HepG2 (cell line): ENCODE measurements around the gene ADGRL1. TPM values are rescaled to one million over a fixed set of nuclear protein-coding genes. Genes with fewer than 3 reads are reported as not detected.

Experiments used
- ATAC-seq: fragments of 200-7000 bp; cut with Tn5 transposase; 3 replicates; pipeline ENCODE4 v1.9.1; 2020; ENCODE audit warnings: mild to moderate bottlenecking, moderate library complexity
- BruUV-seq: library from RNA; stranded (reverse); fragments of 400-500 nt; replicated peaks from 2 replicates; lab custom pipeline; 2021; lab: Mats Ljungman, UMichigan
- CTCF ChIA-PET: fragments of 300-600 bp; formaldehyde crosslinking; extraction: SDS; loops from one replicate; lab custom pipeline; 2021; ENCODE audit warnings: low total read pairs, inconsistent platforms, low intra/inter-chr PET ratio; lab: Yijun Ruan, JAX
- POLR2A ChIA-PET: fragments of 350-600 bp; sonication (Branson Sonifier 250); formaldehyde crosslinking; loops from one replicate; lab custom pipeline; 2020; ENCODE audit warnings: antibody characterized with exemption, inconsistent platforms; lab: Yijun Ruan, JAX
- DNase-seq: peaks from one replicate; pipeline ENCODE4 v3.0.0-alpha.2; 2015; ENCODE audit warnings: low spot score
- FAIRE-seq: peaks from 3 replicates; lab custom pipeline; 2011; peaks lifted over from hg19 to GRCh38; lab: Jason Lieb, UNC
- H2AFZ ChIP-seq: one replicate; pipeline ENCODE4 v1.6.1; 2011; ENCODE audit warnings: low read length, inconsistent platforms
- H3K27ac ChIP-seq: fragments of 300-600 bp; 3 replicates; pipeline ENCODE4 v1.8.0; 2011; ENCODE audit warnings: mixed run types, mild to moderate bottlenecking, mixed read lengths, low read length, inconsistent platforms; ENCODE audit not compliant: insufficient read depth; ENCODE audit errors: extremely low read length
- H3K27me3 ChIP-seq, 2 experiments: fragments of 200-600 bp in 1 of 2; 2 replicates in 1 of 2; 3 replicates in 1 of 2; pipeline versions ENCODE4 v1.6.0 to v1.8.0; 2011; ENCODE audit warnings: low read length in 2 of 2, mild to moderate bottlenecking in 2 of 2, moderate library complexity in 2 of 2, inconsistent platforms in 1 of 2; ENCODE audit not compliant: insufficient read depth in 2 of 2, control insufficient read depth in 1 of 2
- H3K36me3 ChIP-seq, 2 experiments: fragments of 200-600 bp in 1 of 2; replicated peaks in 1 of 2; 2 replicates in 1 of 2; 3 replicates in 1 of 2; pipeline versions ENCODE4 v1.5.1 to v1.8.0; 2011; ENCODE audit warnings: low read length in 2 of 2, inconsistent platforms in 1 of 2; ENCODE audit not compliant: insufficient read depth in 2 of 2, control insufficient read depth in 1 of 2
- H3K4me1 ChIP-seq: 2 replicates; pipeline ENCODE4 v1.5.1; 2012; ENCODE audit warnings: low read length, inconsistent platforms; ENCODE audit not compliant: insufficient read depth
- H3K4me2 ChIP-seq: 2 replicates; pipeline ENCODE4 v1.6.0; 2011; ENCODE audit warnings: low read depth, low read length, inconsistent platforms
- H3K4me3 ChIP-seq, 3 experiments: fragments of 200-600 bp in 1 of 3; sonication (generic), shearing (Covaris generic) in 1 of 3; replicated peaks in 1 of 3; 2 replicates each; pipeline ENCODE4 v1.5.1; 2011 to 2016; ENCODE audit warnings: low read length in 3 of 3, inconsistent platforms in 2 of 3, low read depth in 2 of 3, mild to moderate bottlenecking in 2 of 3, control low read depth in 1 of 3, mixed read lengths in 1 of 3; ENCODE audit not compliant: insufficient read depth in 1 of 3
- H3K79me2 ChIP-seq: one replicate; pipeline ENCODE4 v1.6.1; 2011; ENCODE audit warnings: low read length, inconsistent platforms; ENCODE audit not compliant: insufficient read depth
- H3K9ac ChIP-seq: 2 replicates; pipeline ENCODE4 v1.6.0; 2011; ENCODE audit warnings: mild to moderate bottlenecking, low read depth, low read length, inconsistent platforms; ENCODE audit not compliant: insufficient read depth
- H3K9me3 ChIP-seq: 2 replicates; pipeline ENCODE4 v1.5.1; 2012; ENCODE audit warnings: mild to moderate bottlenecking, low read length
- H4K20me1 ChIP-seq: 2 replicates; pipeline ENCODE4 v1.6.0; 2011; ENCODE audit warnings: inconsistent platforms, mild to moderate bottlenecking, low read length, moderate library complexity; ENCODE audit not compliant: insufficient read depth
- BRF2 ChIP-seq: sonication (generic); formaldehyde crosslinking; IDR thresholded peaks from 2 replicates; pipeline ENCODE4 v1.8.1; 2022; ENCODE audit warnings: mild to moderate bottlenecking, missing genetic modification reagents
- GATAD1 ChIP-seq: IDR thresholded peaks from 2 replicates; pipeline ENCODE4 v1.6.1; 2016; ENCODE audit warnings: missing genetic modification reagents, missing compliant biosample characterization
- KDM5B ChIP-seq: sonication (generic); formaldehyde crosslinking; IDR thresholded peaks from 2 replicates; pipeline ENCODE4 v1.4.0; 2020; ENCODE audit warnings: missing genetic modification reagents, mild to moderate bottlenecking, borderline replicate concordance
- NFIC ChIP-seq: IDR thresholded peaks from 2 replicates; pipeline ENCODE4 v1.6.1; 2012; ENCODE audit warnings: mild to moderate bottlenecking, low read length, inconsistent platforms
- PCBP2 ChIP-seq: fragments of 200-400 bp; formaldehyde crosslinking; optimal IDR thresholded peaks from 2 replicates; pipeline ENCODE3; 2018; ENCODE audit warnings: low read length, low read depth; ENCODE audit not compliant: poor library complexity, severe bottlenecking
- TFDP1 ChIP-seq: IDR thresholded peaks from 2 replicates; pipeline ENCODE4 v1.6.1; 2016; ENCODE audit warnings: missing compliant biosample characterization, missing genetic modification reagents, borderline replicate concordance
- YEATS4 ChIP-seq: sonication (generic); formaldehyde crosslinking; IDR thresholded peaks from 2 replicates; pipeline ENCODE4 v1.4.0; 2020; ENCODE audit warnings: missing genetic modification reagents, borderline replicate concordance
- ZBTB2 ChIP-seq: sonication (generic); formaldehyde crosslinking; IDR thresholded peaks from 2 replicates; pipeline ENCODE4 v1.8.0; 2022; ENCODE audit warnings: low read depth, missing genetic modification reagents
- ZMAT3 ChIP-seq: sonication (generic); formaldehyde crosslinking; conservative IDR thresholded peaks from 2 replicates; pipeline ENCODE4 v1.7.0; 2021; ENCODE audit warnings: missing genetic modification reagents
- ZNF17 ChIP-seq: sonication (generic); formaldehyde crosslinking; IDR thresholded peaks from 2 replicates; pipeline ENCODE4 v1.5.0; 2020; ENCODE audit warnings: mild to moderate bottlenecking, missing genetic modification reagents
- ZNF232 ChIP-seq: sonication (generic); formaldehyde crosslinking; IDR thresholded peaks from 2 replicates; pipeline ENCODE4 v1.4.0; 2020; ENCODE audit warnings: missing genetic modification reagents, borderline replicate concordance
- ZNF615 ChIP-seq: sonication (generic); formaldehyde crosslinking; IDR thresholded peaks from 2 replicates; pipeline ENCODE4 v1.5.0; 2020; ENCODE audit warnings: mild to moderate bottlenecking, missing genetic modification reagents, borderline replicate concordance
- ZNF75D ChIP-seq: sonication (generic); formaldehyde crosslinking; IDR thresholded peaks from 2 replicates; pipeline ENCODE4 v1.8.1; 2023; ENCODE audit warnings: missing genetic modification reagents, mild to moderate bottlenecking, borderline replicate concordance
- ZNF850 ChIP-seq: sonication (generic); formaldehyde crosslinking; conservative IDR thresholded peaks from 2 replicates; pipeline ENCODE4 v1.9.0; 2021; ENCODE audit warnings: mild to moderate bottlenecking, missing genetic modification reagents
- ZSCAN22 ChIP-seq: sonication (generic); formaldehyde crosslinking; IDR thresholded peaks from 2 replicates; pipeline ENCODE4 v1.4.0; 2020; ENCODE audit warnings: mild to moderate bottlenecking, missing genetic modification reagents
- WGBS: methylation state at CpG from one replicate; pipeline ENCODE4 v1.1.6; 2017; ENCODE audit warnings: low lambda C conversion rate; 5-methylcytosine and 5-hydroxymethylcytosine counted together
- in situ Hi-C: cut with HindIII; loops from 2 replicates; pipeline ENCODE4 v1.10.0; 2017; ENCODE audit warnings: low pct_unique_long_range_greater_than_20kb; ENCODE audit not compliant: extremely low pct_ligation_motif_present
- intact Hi-C: fragments of 100-400 bp; cut with micrococcal nuclease; formaldehyde crosslinking; loops from one replicate; pipeline ENCODE4 v1.10.0; 2022; ENCODE audit not compliant: unreplicated experiment
- polyA plus RNA-seq, 8 experiments: library from polyadenylated mRNA; depleted of rRNA in 3 of 8; stranded (reverse) in 7 of 8; unstranded in 1 of 8; fragments of >200 nt; fragmentation: Illumina TruSeq in 4 of 8; extraction: Trizol in 4 of 8; gene quantifications; 2 replicates each; pipeline versions ENCODE4 v1.2.1 to v1.2.3, GENCODE V29; 2011 to 2016; ENCODE audit warnings: low read depth in 4 of 8, missing spikeins in 1 of 8, mixed read lengths in 1 of 8; ENCODE audit not compliant: insufficient read depth in 1 of 8
- total RNA-seq, 5 experiments: library from RNA; depleted of rRNA; stranded (reverse); fragments of >200 nt; fragmentation: Illumina TruSeq; extraction: Trizol; gene quantifications; 2 replicates each; pipeline ENCODE4 v1.2.3, GENCODE V29; 2016; ENCODE audit warnings: low read depth in 1 of 5
- TF ChIP-seq, protein P1 (sequence below): sonication (generic); formaldehyde crosslinking; IDR thresholded peaks from 2 replicates; pipeline ENCODE4 v1.4.0; 2020; ENCODE audit warnings: mild to moderate bottlenecking, missing genetic modification reagents

ADGRL1 gene
- total and polyA plus RNA-seq, 2 of the 13 experiments (the other 11 are each of a cell fraction or from before 2014, with no cell fraction given), result 0.49 to 1.7 TPM

GRCh38 chr19:14147797-14148605 is 58.0 kb downstream of the ADGRL1 start:
- CTCF ChIA-PET, result interaction anchor here (1.2 kb wide), 1 partner anchor 48 kb away, joined by 3 read pairs; no protein-coding TSS in a partner anchor
- no TSS peak for BruUV-seq
- peak; percentile 61 for FAIRE-seq
- no peak for TF ChIP-seq ZNF850 (CRISPR knock-in tag)
- no peak for TF ChIP-seq BRF2 (CRISPR knock-in tag)
- TF ChIP-seq TFDP1 (CRISPR knock-in tag), result no peak
- TF ChIP-seq NFIC, result no peak
- no peak for TF ChIP-seq ZMAT3 (CRISPR knock-in tag)
- no peak for TF ChIP-seq ZSCAN22
- no peak for TF ChIP-seq ZNF17 (CRISPR knock-in tag)
- TF ChIP-seq KDM5B (CRISPR knock-in tag), result no peak
- no peak for TF ChIP-seq ZBTB2
- TF ChIP-seq PCBP2, result no peak
- no peak for TF ChIP-seq ZNF232 (CRISPR knock-in tag)
- no peak for TF ChIP-seq ZNF75D (CRISPR knock-in tag)
- TF ChIP-seq, protein P1, sequence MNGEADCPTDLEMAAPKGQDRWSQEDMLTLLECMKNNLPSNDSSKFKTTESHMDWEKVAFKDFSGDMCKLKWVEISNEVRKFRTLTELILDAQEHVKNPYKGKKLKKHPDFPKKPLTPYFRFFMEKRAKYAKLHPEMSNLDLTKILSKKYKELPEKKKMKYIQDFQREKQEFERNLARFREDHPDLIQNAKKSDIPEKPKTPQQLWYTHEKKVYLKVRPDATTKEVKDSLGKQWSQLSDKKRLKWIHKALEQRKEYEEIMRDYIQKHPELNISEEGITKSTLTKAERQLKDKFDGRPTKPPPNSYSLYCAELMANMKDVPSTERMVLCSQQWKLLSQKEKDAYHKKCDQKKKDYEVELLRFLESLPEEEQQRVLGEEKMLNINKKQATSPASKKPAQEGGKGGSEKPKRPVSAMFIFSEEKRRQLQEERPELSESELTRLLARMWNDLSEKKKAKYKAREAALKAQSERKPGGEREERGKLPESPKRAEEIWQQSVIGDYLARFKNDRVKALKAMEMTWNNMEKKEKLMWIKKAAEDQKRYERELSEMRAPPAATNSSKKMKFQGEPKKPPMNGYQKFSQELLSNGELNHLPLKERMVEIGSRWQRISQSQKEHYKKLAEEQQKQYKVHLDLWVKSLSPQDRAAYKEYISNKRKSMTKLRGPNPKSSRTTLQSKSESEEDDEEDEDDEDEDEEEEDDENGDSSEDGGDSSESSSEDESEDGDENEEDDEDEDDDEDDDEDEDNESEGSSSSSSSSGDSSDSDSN, result 0 out of 2 replicates have a peak, but pooled peaks have one; percentile 20
- no peak; the same call in 1 of the 2 replicates for TF ChIP-seq YEATS4 (CRISPR knock-in tag)
- no peak for TF ChIP-seq ZNF615 (CRISPR knock-in tag)
- no peak for TF ChIP-seq GATAD1 (CRISPR knock-in tag)

More at GRCh38 chr19:14147797-14148605, 58.0 kb downstream of the ADGRL1 start:
- Histone ChIP-seq H3K4me3 (peak overlapping the region in 2 of 3 experiments; percentile 35 to 68; a peak in 3 of 6 replicates), H3K79me2 (no peaks in the 10 kb centered on the region), H3K9me3 (no peaks in the 10 kb centered on the region), H3K9ac (peak overlapping the region; percentile 33; the same call in 1 of the 2 replicates), H3K4me2 (peak overlapping the region; percentile 86), H2AFZ (no peak overlapping the region), H3K27ac (no peak overlapping the region), H3K4me1 (peaks cover 7% of the 10 kb centered on the region; the same call in 1 of the 2 replicates), H3K36me3 (no peaks in the 10 kb centered on the region), H3K27me3 (no peaks in the 10 kb centered on the region; a peak in 1 of 5 replicates), H4K20me1 (no peaks in the 10 kb centered on the region)
- POLR2A ChIA-PET, result interaction anchor here (0.5 to 1.3 kb wide), 4 partner anchors 10 to 1088 kb away, joined by 3 to 11 read pairs (median 4); partner anchors contain the start of gene ASF1B
- 26% methylated on average over 14 of the region's 20 CpGs for WGBS
- DNase-seq (peak; percentile 39), ATAC-seq (peak; percentile 93)
- intact Hi-C loops (no loop called here), in situ Hi-C loops (no loop called here)
